ENCODE data around the gene LIF. TPM values are rescaled to one million over a fixed set of nuclear protein-coding genes. Genes with fewer than 3 reads are reported as not detected.

The LIF gene
- total RNA-seq, 1 donor from 2014 or later, result 0.26 TPM

DNA sequence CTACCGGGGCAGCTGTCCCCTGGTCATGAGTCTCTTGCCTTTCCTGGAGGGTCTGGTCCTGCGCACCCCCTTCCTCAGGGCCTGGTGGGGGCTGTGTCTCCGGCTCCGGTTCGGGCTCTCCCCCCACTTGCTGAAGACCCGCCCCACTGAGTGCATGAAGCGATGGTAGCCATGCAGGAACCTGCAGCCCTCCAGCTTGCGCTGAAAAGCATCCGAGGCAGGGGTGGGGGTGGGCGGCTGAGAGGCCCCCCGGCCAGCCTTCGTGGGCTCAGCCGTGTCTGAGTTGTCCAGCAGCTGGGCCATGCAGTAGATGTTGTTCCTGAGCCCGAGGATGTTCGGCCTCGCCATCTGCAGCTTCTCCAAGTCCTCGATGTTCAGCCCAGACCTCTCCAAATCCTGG, 17.3 kb upstream of the LIF start:
- Histone ChIP-seq H3K27me3 (ENCODE audit: control insufficient read depth, insufficient read depth, low read length) (peaks cover 2% of the 10 kb centered on the region), H3K36me3 (ENCODE audit: control insufficient read depth, insufficient read depth, low read length) (no peaks in the 10 kb centered on the region), H3K4me3 (ENCODE audit: low read depth, low read length) (no peak overlapping the region)
- TF ChIP-seq, protein P1, sequence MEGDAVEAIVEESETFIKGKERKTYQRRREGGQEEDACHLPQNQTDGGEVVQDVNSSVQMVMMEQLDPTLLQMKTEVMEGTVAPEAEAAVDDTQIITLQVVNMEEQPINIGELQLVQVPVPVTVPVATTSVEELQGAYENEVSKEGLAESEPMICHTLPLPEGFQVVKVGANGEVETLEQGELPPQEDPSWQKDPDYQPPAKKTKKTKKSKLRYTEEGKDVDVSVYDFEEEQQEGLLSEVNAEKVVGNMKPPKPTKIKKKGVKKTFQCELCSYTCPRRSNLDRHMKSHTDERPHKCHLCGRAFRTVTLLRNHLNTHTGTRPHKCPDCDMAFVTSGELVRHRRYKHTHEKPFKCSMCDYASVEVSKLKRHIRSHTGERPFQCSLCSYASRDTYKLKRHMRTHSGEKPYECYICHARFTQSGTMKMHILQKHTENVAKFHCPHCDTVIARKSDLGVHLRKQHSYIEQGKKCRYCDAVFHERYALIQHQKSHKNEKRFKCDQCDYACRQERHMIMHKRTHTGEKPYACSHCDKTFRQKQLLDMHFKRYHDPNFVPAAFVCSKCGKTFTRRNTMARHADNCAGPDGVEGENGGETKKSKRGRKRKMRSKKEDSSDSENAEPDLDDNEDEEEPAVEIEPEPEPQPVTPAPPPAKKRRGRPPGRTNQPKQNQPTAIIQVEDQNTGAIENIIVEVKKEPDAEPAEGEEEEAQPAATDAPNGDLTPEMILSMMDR (IDR thresholded peaks at IDR 0.05; ENCODE audit: insufficient read depth, low read length, severe bottlenecking), result no peak
- FAIRE-seq, result no peak
- no peak for DNase-seq (ENCODE audit: low read depth)

DNA sequence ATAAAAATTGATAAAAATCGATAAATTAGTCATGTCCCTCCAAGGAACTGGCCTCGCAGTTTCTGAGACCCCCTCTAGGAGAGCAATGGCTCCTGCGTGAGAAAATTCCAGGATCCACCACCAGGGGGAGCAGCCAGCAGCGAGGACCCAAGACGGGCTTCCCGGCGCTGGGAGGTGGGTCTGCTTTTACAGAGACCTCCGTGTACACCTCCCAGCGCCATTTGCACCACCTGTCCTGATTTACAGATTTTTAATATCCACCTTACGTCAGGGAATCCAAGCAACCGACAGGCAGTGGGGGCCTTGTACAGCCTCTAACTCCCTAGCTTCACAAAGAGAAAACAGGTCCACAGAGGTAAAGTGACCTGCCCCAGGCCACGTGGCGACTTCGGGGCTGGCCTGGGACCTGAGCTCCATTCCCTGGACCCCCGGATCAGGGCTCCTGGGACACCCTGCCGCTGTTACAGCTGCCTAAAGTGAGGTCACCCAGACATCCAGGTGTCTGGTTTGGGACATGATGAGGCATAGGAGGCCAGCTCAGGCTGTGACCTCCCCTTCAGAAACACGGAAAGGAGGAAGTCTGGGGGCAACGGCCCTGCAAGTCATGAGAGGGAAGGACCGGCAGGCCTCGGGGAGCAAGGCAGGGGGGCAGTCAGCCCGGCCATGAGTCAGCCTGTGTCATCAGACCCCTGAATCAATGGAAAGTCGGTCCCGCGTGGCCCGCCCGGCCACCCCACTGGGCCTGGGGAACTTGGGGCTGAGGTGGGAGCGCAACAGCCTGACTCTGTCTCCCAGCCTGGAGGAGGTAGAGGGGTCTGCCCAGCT, 16.6 kb upstream of the LIF start:
- H3K4me3 ChIP-seq (ENCODE audit: low read depth, low read length), result no peak overlapping the region
- DNase-seq (ENCODE audit: low read depth) (peak; percentile 32), FAIRE-seq (no peak)
- TF ChIP-seq, protein P1 (IDR thresholded peaks at IDR 0.05; ENCODE audit: insufficient read depth, low read length, severe bottlenecking), result peak; percentile 84
- no peaks in the 10 kb centered on the region for H3K36me3 ChIP-seq (ENCODE audit: control insufficient read depth, insufficient read depth, low read length)
- peaks cover 2% of the 10 kb centered on the region for H3K27me3 ChIP-seq (ENCODE audit: control insufficient read depth, insufficient read depth, low read length)

DNA sequence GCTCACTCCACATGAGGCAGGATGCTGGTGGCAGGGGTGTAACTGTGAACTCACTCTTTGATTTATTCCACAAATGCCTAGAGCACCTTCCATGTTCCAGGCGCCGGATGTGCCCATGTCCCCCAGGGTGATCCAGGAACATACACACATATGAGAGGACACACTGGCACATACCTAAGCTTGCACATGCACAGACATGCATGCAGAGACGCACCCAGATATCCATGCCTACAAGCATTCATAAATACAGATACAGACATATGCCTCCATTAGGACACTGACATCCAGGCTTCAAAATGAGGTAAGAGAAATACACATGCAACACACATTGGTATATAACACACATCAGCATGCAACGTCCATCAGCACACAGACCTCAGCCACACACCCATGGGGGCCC, 15.6 kb upstream of the LIF start:
- no peaks in the 10 kb centered on the region for H3K36me3 ChIP-seq (ENCODE audit: control insufficient read depth, insufficient read depth, low read length)
- no peaks in the 10 kb centered on the region for H3K27me3 ChIP-seq (ENCODE audit: control insufficient read depth, insufficient read depth, low read length)
- FAIRE-seq, result peak; percentile 66
- H3K4me3 ChIP-seq (ENCODE audit: low read depth, low read length), result no peak overlapping the region
- TF ChIP-seq, protein P1 (IDR thresholded peaks at IDR 0.05; ENCODE audit: insufficient read depth, low read length, severe bottlenecking), result no peak
- DNase-seq (ENCODE audit: low read depth), result peak; percentile 71

DNA sequence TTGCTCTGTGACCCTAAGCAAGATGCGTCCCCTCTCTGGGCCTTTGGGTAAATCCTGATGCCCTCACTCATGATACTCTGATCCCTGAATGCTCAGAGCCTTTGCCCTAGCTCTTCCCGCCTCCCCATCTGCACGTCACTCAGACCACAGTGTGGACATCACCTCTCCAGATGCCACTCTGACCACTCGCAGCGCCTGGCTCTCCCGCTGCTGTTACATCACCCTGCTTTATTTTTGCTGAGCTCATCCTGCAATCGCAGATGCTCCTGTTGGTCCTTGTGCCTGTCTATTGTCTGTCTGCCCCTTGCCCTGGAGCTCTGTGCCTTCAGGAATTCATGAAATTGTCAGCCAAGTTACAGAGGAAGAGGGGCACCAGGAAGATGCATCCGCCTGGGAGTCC, 14.6 kb upstream of the LIF start:
- Histone ChIP-seq H3K27me3 (ENCODE audit: control insufficient read depth, insufficient read depth, low read length) (no peaks in the 10 kb centered on the region), H3K4me3 (ENCODE audit: low read depth, low read length) (no peak overlapping the region), H3K36me3 (ENCODE audit: control insufficient read depth, insufficient read depth, low read length) (no peaks in the 10 kb centered on the region)
- TF ChIP-seq, protein P1 (IDR thresholded peaks at IDR 0.05; ENCODE audit: insufficient read depth, low read length, severe bottlenecking), result no peak
- no peak for FAIRE-seq
- DNase-seq (ENCODE audit: low read depth), result no peak

DNA sequence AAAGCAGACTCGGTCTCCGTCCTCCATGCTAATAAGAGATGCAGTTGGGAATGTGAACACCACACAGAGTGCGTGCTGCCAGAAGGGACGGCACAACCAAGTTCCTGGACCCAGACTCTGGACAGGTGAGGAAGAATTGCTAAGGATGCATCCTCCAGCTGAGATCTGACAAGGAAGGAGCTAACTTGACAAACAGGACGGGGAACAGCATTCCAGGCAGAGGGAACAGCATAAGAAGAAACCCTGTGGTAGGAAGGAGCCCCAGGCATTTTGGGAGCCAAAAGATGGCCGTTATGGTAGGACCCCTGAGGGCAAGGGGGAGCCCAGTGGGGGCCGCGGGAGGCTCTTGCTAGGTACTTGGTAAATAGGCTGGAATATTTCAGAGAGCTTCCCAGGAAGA, 14.1 kb upstream of the LIF start:
- Histone ChIP-seq H3K36me3 (ENCODE audit: control insufficient read depth, insufficient read depth, low read length) (no peaks in the 10 kb centered on the region), H3K4me3 (ENCODE audit: low read depth, low read length) (no peak overlapping the region), H3K27me3 (ENCODE audit: control insufficient read depth, insufficient read depth, low read length) (no peaks in the 10 kb centered on the region)
- DNase-seq (ENCODE audit: low read depth) (no peak), FAIRE-seq (no peak)
- TF ChIP-seq, protein P1 (IDR thresholded peaks at IDR 0.05; ENCODE audit: insufficient read depth, low read length, severe bottlenecking), result no peak

DNA sequence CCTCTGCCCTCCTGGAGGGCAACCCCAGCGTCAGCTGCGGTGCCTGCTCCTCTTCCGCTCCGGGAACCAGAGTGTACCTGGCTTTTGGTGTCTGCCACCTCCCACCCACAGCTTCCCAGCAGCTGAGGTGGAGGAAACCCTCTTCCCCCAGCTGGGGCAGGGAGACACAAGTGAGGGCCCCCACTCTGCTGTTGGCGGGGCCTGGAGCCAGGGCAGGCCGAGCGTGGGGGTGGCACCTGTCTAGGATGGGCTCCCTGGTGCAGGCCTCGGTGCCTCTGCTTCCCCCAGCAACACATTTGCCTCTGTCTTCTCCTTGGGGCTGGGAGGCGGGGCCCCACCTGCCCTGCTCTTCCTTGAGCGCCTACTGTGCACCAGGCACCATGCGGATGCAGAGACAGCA, 13.7 kb upstream of the LIF start:
- Histone ChIP-seq H3K27me3 (ENCODE audit: control insufficient read depth, insufficient read depth, low read length) (no peaks in the 10 kb centered on the region), H3K36me3 (ENCODE audit: control insufficient read depth, insufficient read depth, low read length) (no peaks in the 10 kb centered on the region), H3K4me3 (ENCODE audit: low read depth, low read length) (no peak overlapping the region)
- DNase-seq (ENCODE audit: low read depth) (no peak), FAIRE-seq (no peak)
- TF ChIP-seq, protein P1 (IDR thresholded peaks at IDR 0.05; ENCODE audit: insufficient read depth, low read length, severe bottlenecking), result no peak
